HG02571 (cell line): Measurements from ENCODE around the gene RFLNA.
"Not testable (repeated sequence)": the region's sequence is repeated elsewhere in the genome, so short reads cannot be mapped to it uniquely, and the experiment has no call there.

Source experiments
- ATAC-seq: cut with Tn5 transposase; IDR thresholded peaks from one replicate; pipeline ENCODE4 v1.9.1; 2021; ENCODE audit warnings: mild to moderate bottlenecking, moderate library complexity; ENCODE audit not compliant: unreplicated experiment

Gene RFLNA

GRCh38 chr12:124318278-124319020 lies 23.6 kb downstream of the RFLNA start:
- no peak for ATAC-seq

- ATAC-seq = no peak
Observed at GRCh38 chr12:124319368-124320050, 24.6 kb downstream of the RFLNA start.

- ATAC-seq = peak; percentile 65
Observed at GRCh38 chr12:124321040-124321481, 26.2 kb downstream of the RFLNA start.

GRCh38 chr12:124321556-124322270 lies 26.8 kb downstream of the RFLNA start:
- ATAC-seq = no peak

GRCh38 chr12:124322271-124322998 lies 27.5 kb downstream of the RFLNA start:
- no peak for ATAC-seq

DNA sequence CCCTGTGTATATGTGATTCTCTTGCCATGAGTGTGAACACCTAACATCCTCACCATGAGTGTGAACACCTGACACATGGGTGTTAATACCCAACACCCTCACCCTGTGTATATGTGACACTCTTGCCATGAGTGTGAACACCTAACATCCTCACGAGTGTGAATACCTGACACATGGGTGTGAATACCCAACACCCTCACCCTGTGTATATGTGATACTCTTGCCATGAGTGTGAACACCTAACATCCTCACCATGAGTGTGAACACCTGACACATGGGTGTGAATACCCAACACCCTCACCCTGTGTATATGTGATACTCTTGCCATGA lies 28.1 kb downstream of the RFLNA start:
- ATAC-seq = not testable (repeated sequence)

DNA sequence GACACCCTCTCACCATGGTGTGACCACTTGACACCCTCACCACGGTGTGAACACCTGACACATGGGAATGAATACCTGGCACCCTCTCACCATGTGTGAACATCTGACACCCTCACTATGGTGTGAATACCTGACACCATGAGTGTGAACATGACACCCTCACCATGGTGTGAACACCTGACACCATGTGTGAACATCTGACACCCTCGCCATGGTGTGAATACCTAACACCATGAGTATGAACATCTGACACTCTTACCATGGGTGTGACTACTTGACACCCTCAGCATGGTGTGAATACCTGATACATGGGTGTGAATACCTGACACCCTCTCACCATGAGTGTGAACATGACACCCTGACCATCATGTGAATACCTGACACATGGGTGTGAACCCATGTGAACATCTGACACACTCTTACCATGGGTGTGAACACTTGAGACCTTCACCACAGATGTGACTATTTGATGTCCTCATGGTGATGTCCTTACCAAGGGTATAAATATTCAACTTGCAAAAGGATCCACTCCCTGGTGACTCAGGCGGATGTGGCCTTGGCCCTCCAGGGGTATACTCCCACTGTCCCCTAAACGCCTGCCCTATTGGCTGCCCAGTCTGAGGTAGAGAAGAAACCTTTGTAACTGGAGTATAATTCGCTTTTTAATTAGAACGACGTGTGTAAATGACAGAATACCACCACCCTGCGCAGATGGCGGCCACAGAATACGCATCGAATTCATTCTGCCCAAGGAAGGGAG lies 29.1 kb downstream of the RFLNA start:
- no peak for ATAC-seq

GRCh38 chr12:124324803-124325705 lies 30.2 kb downstream of the RFLNA start:
- no peak for ATAC-seq

GRCh38 chr12:124326104-124326503 lies 31.2 kb downstream of the RFLNA start:
- no peak for ATAC-seq

GRCh38 chr12:124326871-124327270 lies 32.0 kb downstream of the RFLNA start:
- no peak for ATAC-seq

GRCh38 chr12:124327362-124328043 lies 32.6 kb downstream of the RFLNA start:
- ATAC-seq = no peak

- ATAC-seq = no peak
Observed at GRCh38 chr12:124328116-124328515, 33.2 kb downstream of the RFLNA start.

DNA sequence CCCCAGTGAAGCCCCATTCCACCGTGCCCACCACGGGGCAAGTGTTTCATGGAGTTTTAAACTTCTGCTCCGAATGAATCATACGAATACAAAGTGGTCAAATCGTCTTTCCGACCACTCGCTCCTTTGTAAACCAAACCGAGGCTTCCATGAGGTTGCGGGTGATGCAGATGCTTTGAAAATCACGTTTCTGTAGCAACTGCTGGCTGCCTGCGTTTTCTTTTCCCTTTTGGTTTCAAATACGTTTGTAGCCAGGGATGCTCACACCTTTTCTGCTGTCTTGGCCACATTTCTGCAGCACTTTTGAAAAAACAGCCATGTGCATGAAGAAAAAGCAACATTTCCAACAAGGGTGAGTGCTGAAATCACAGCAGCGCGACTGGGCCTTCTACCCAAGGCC lies 33.7 kb downstream of the RFLNA start:
- ATAC-seq = no peak

DNA sequence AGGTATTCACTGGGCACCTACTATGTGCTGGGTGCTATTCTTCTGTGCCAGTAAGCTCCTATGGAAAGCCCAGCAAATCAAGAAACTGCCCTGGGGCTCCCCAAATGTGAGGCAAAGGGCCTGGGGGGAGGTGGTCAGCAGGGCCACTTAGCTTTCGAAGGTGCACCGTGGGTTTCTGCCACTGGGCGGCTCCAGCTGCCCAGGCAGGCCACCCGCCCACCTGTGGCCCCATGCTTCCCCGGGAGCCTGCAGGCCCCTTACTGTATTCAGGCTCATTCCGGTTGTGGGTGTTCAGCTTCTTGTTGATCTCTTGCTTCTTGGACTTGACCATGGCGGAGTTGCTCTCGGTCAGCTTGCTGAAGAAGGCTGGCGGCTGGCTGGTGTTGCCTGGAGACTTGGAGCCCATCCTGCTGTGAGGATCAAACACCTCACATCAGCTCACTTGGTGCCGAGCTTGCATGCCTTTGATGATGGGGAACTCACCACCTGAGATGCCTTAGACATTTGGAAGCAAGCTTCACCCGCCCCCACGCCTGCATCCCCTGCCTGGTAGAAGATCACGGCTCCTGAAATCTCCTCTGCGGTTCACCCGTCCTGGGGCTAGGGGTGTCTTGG lies 37.3 kb downstream of the RFLNA start:
- no peak for ATAC-seq

- no peak for ATAC-seq
Observed at GRCh38 chr12:124332900-124333299, 38.0 kb downstream of the RFLNA start.

DNA sequence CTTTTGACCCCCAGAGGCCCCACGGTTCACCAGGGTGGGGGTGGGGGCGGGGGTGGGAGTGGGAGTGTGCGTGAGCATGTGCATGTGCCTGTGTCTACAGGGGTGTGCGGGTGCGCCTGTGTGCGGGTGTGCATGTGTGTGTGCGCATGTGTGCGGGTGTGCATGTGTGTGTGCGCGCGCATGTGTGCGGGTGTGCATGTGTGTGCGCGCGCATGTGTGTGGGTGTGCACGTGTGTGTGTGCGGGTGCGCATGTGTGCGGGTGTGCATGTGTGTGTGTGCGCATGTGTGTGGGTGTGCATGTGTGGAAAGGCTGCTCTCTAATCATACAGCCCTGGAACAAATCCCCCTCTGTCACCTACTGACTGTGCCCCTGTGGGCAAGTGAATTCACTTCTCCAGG lies 38.8 kb downstream of the RFLNA start:
- no peak for ATAC-seq

DNA sequence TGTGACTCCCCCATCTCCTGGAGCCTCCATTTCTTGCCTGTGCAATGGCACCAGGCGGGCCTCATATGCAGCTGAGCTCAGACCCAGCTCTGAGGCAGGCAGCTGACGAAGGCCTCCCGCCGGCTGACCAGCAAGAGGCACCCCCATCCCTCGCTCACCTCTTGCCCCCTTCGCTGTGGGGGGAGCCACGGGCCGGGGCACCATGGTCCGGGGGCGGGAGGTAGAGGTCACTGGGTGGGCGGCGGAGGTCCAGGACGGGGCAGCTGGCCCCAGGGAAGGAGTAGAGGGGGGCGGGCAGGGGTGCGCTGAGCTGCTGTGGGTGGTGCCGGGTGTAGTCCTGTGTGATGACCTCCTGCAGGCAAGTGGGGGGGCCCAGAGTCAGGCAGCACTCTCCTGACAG lies 39.4 kb downstream of the RFLNA start:
- no peak for ATAC-seq

GRCh38 chr12:124334976-124335375 lies 40.1 kb downstream of the RFLNA start:
- ATAC-seq = no peak
